ENCODE measurements around the gene ALLC.
"Not testable (repeated sequence)": the region's sequence is repeated elsewhere in the genome, so short reads cannot be mapped to it uniquely, and the experiment has no call there.

Gene ALLC

GRCh38 chr2:3657881-3658280, at the start of gene ALLC:
TSS of gene ALLC (plus strand) at chr2:3658200. CDS start at chr2:3671158, 12,958 bp downstream.
- no peak for DNase-seq (ENCODE audit: low spot score)

GRCh38 chr2:3608373-3609278, 49.4 kb upstream of the ALLC start:
- DNase-seq (ENCODE audit: low spot score): no peak

- not testable (repeated sequence) for DNase-seq (ENCODE audit: low spot score)
Observed at GRCh38 chr2:3609279-3609673, 48.7 kb upstream of the ALLC start.

GRCh38 chr2:3610415-3610814, 47.6 kb upstream of the ALLC start:
- DNase-seq (ENCODE audit: low spot score): no peak

GRCh38 chr2:3610881-3611505, 47.0 kb upstream of the ALLC start:
- DNase-seq (ENCODE audit: low spot score): no peak

- no peak for DNase-seq (ENCODE audit: low spot score)
Observed at GRCh38 chr2:3611589-3611988, 46.4 kb upstream of the ALLC start.

GRCh38 chr2:3612639-3613523, 45.1 kb upstream of the ALLC start:
- no peak for DNase-seq (ENCODE audit: low spot score)

- DNase-seq (ENCODE audit: low spot score): no peak
Observed at GRCh38 chr2:3613524-3613905, 44.5 kb upstream of the ALLC start.

GRCh38 chr2:3614743-3615142, 43.3 kb upstream of the ALLC start:
- DNase-seq (ENCODE audit: low spot score): not testable (repeated sequence)

GRCh38 chr2:3615541-3616200, 42.3 kb upstream of the ALLC start:
- DNase-seq (ENCODE audit: low spot score): not testable (repeated sequence)

GRCh38 chr2:3616435-3617197, 41.4 kb upstream of the ALLC start:
- not testable (repeated sequence) for DNase-seq (ENCODE audit: low spot score)

GRCh38 chr2:3617198-3617890, 40.7 kb upstream of the ALLC start:
- no peak for DNase-seq (ENCODE audit: low spot score)

- no peak for DNase-seq (ENCODE audit: low spot score)
Observed at GRCh38 chr2:3618367-3618766, 39.6 kb upstream of the ALLC start.

- DNase-seq (ENCODE audit: low spot score): no peak
Observed at GRCh38 chr2:3619033-3619432, 39.0 kb upstream of the ALLC start.

- DNase-seq (ENCODE audit: low spot score): not testable (repeated sequence)
Observed at GRCh38 chr2:3619661-3620060, 38.3 kb upstream of the ALLC start.

GRCh38 chr2:3620834-3621233, 37.2 kb upstream of the ALLC start:
- DNase-seq (ENCODE audit: low spot score): no peak

- no peak for DNase-seq (ENCODE audit: low spot score)
Observed at GRCh38 chr2:3622967-3623366, 35.0 kb upstream of the ALLC start.

GRCh38 chr2:3624059-3624794, 33.8 kb upstream of the ALLC start:
- no peak for DNase-seq (ENCODE audit: low spot score)

GRCh38 chr2:3625186-3625585, 32.8 kb upstream of the ALLC start:
- DNase-seq (ENCODE audit: low spot score): no peak

Data from COLO829 (cell line).